B cell (primary cell): ENCODE data around the gene INPP5J.

ENCODE experiments used
- CTCF ChIP-seq: fragments of 200-600 bp; IDR thresholded peaks from one replicate; pipeline ENCODE4 v1.8.0; 2022; ENCODE audit warnings: antibody characterized with exemption, mild to moderate bottlenecking
- EZH2 ChIP-seq: IDR thresholded peaks from 2 replicates; pipeline ENCODE4 v1.6.1; 2012; ENCODE audit warnings: borderline replicate concordance, low read depth, mild to moderate bottlenecking, moderate library complexity, low read length; ENCODE audit not compliant: insufficient read depth, poor library complexity, severe bottlenecking

- TF ChIP-seq CTCF, result no peak
- no peak for TF ChIP-seq EZH2
These were observed 4.5 kb downstream of the INPP5J start for GRCh38 chr22:31127181-31127772.
